SU-DHL-6 (cell line): ENCODE data around the gene ANKRD27.

Experiments
- H2AFZ ChIP-seq: fragments of 200-600 bp; sonication (generic); 2 replicates; pipeline ENCODE4 v1.6.1; 2014; ENCODE audit warnings: low read depth, mild to moderate bottlenecking, moderate library complexity, mixed read lengths, antibody characterized with exemption, low read length; ENCODE audit not compliant: severe bottlenecking
- H3F3A ChIP-seq: fragments of 200-600 bp; shearing (Covaris generic); 2 replicates; pipeline ENCODE4 v1.6.0; 2016; ENCODE audit warnings: antibody characterized with exemption, mild to moderate bottlenecking; ENCODE audit not compliant: insufficient read depth
- H3K27ac ChIP-seq: fragments of 200-600 bp; sonication (generic); 2 replicates; pipeline ENCODE4 v1.5.1; 2016; ENCODE audit warnings: low read depth, mild to moderate bottlenecking, low read length, moderate library complexity, mixed read lengths
- H3K27me3 ChIP-seq: fragments of 200-600 bp; sonication (generic), shearing (Covaris generic); 2 replicates; pipeline ENCODE4 v1.6.0; 2014; ENCODE audit warnings: mild to moderate bottlenecking, low read length
- H3K36me3 ChIP-seq: fragments of 200-600 bp; sonication (generic); 2 replicates; pipeline ENCODE4 v1.6.1; 2014; ENCODE audit warnings: mild to moderate bottlenecking, low read length, mixed read lengths
- H3K4me2 ChIP-seq: fragments of 300-600, 200-600 bp; shearing (Covaris generic), sonication (generic); 2 replicates; pipeline ENCODE4 v1.6.0; 2014; ENCODE audit warnings: low read length, low read depth, mild to moderate bottlenecking; ENCODE audit not compliant: poor library complexity, severe bottlenecking
- H3K4me3 ChIP-seq: fragments of 200-600 bp; sonication (generic); 2 replicates; pipeline ENCODE4 v1.5.1; 2014; ENCODE audit warnings: antibody characterized with exemption, low read length, mild to moderate bottlenecking, mixed read lengths; ENCODE audit not compliant: insufficient read depth, poor library complexity, severe bottlenecking
- H3K79me2 ChIP-seq: fragments of 200-600 bp; sonication (generic); 2 replicates; pipeline ENCODE4 v1.6.1; 2014; ENCODE audit warnings: mild to moderate bottlenecking, low read length, moderate library complexity; ENCODE audit not compliant: insufficient read depth
- H3K9ac ChIP-seq: fragments of 200-600 bp; sonication (generic); 2 replicates; pipeline ENCODE4 v1.7.0; 2014; ENCODE audit warnings: mild to moderate bottlenecking, low read length
- H3K9me2 ChIP-seq: fragments of 200-600 bp; sonication (generic); replicated peaks from 2 replicates; pipeline ENCODE4 v1.6.1; 2014; ENCODE audit warnings: low read length; ENCODE audit not compliant: insufficient read depth
- H3K9me3 ChIP-seq: fragments of 200-600 bp; sonication (generic); 2 replicates; pipeline ENCODE4 v1.6.1; 2014; ENCODE audit warnings: low read length, mixed read lengths; ENCODE audit not compliant: insufficient read depth
- H4K20me1 ChIP-seq: fragments of 200-600 bp; sonication (generic); 2 replicates; pipeline ENCODE4 v1.6.1; 2014; ENCODE audit warnings: low read depth, mild to moderate bottlenecking, antibody characterized with exemption, low read length, moderate library complexity, mixed read lengths
- EZH2phosphoT487 ChIP-seq: fragments of 200-600 bp; sonication (generic), shearing (Covaris generic); conservative IDR thresholded peaks from 2 replicates; pipeline ENCODE4 v1.6.1; 2018; ENCODE audit warnings: mild to moderate bottlenecking, antibody characterized with exemption, low read length, moderate library complexity, mixed read lengths
- TF ChIP-seq, protein P1 (sequence below): fragments of 200-600 bp; sonication (generic); IDR thresholded peaks from one replicate; pipeline ENCODE4 v1.5.1; 2017; ENCODE audit warnings: antibody characterized with exemption, mild to moderate bottlenecking, low read length, moderate library complexity; ENCODE audit not compliant: insufficient read depth, poor library complexity, severe bottlenecking

Gene ANKRD27

DNA sequence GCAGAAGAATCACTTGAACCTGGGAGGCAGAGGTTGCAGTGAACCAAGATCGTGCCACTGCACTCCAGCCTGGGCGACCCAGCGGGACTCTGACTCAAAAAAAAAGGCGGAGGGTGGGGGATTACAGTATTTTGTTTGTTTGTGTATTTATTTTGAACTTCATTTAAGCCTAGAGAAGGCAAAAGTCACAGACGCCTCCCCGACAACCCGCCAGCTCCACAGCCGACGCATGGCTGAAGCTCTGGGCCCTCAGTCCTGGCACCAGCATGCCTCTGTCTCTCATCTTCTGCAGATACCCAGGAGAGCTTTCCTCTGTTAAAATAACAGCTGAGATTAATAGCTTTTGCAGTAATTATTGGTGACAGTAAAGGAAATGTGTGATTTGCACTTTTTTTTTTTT, 111.2 kb downstream of the ANKRD27 start:
- no peak for TF ChIP-seq EZH2phosphoT487
- TF ChIP-seq, protein P1, sequence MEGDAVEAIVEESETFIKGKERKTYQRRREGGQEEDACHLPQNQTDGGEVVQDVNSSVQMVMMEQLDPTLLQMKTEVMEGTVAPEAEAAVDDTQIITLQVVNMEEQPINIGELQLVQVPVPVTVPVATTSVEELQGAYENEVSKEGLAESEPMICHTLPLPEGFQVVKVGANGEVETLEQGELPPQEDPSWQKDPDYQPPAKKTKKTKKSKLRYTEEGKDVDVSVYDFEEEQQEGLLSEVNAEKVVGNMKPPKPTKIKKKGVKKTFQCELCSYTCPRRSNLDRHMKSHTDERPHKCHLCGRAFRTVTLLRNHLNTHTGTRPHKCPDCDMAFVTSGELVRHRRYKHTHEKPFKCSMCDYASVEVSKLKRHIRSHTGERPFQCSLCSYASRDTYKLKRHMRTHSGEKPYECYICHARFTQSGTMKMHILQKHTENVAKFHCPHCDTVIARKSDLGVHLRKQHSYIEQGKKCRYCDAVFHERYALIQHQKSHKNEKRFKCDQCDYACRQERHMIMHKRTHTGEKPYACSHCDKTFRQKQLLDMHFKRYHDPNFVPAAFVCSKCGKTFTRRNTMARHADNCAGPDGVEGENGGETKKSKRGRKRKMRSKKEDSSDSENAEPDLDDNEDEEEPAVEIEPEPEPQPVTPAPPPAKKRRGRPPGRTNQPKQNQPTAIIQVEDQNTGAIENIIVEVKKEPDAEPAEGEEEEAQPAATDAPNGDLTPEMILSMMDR = no peak
- Histone ChIP-seq H3K36me3 (no peaks in the 10 kb centered on the region), H3F3A (no peaks in the 10 kb centered on the region), H3K4me3 (no peak overlapping the region), H3K27ac (no peak overlapping the region), H3K9me3 (no peaks in the 10 kb centered on the region), H3K9me2 (no peaks in the 10 kb centered on the region), H3K79me2 (no peaks in the 10 kb centered on the region), H3K9ac (no peak overlapping the region), H4K20me1 (no peaks in the 10 kb centered on the region), H2AFZ (no peak overlapping the region), H3K4me2 (no peak overlapping the region), H3K27me3 (no peaks in the 10 kb centered on the region)

DNA sequence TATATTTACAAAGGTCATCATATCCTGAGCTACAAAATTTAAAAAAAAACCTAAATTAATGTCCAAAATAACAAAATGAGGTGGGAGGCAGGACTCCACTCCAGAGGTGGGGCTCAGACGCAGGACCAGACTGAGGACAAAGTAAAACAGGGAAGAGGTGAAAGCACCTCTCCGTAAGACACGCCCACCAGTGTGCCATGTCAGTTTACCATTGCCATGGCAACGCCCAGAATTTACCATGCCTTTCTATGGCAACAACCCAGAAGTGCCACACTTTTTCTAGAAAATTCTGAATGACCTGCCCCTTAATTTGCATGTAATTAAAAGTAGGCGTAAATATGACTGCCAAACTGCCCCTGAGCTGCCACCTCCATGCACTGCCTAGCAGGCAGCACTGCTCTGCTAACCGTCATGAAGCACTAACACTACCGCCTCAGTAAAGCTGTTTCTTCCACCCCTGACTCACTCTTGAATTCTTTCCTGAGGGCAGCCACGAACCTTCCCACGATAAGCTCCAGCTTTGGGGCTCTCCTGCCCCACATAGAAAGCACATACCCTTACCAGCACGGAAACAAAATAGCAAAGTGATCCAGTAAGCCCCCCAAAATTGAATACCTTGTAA, 116.3 kb downstream of the ANKRD27 start:
- no peaks in the 10 kb centered on the region for H3K9me2 ChIP-seq
- no peaks in the 10 kb centered on the region; the same call in 1 of the 2 replicates for H3F3A ChIP-seq
- H3K4me3 ChIP-seq = no peak overlapping the region
- TF ChIP-seq EZH2phosphoT487 = no peak
- TF ChIP-seq, protein P1 = no peak
- H3K9me3 ChIP-seq = no peaks in the 10 kb centered on the region
- no peak overlapping the region for H3K27ac ChIP-seq
- no peak overlapping the region for H2AFZ ChIP-seq
- H4K20me1 ChIP-seq = no peaks in the 10 kb centered on the region
- H3K79me2 ChIP-seq = no peaks in the 10 kb centered on the region
- no peak overlapping the region for H3K4me2 ChIP-seq
- H3K27me3 ChIP-seq = no peaks in the 10 kb centered on the region
- no peaks in the 10 kb centered on the region for H3K36me3 ChIP-seq
- no peak overlapping the region for H3K9ac ChIP-seq

DNA sequence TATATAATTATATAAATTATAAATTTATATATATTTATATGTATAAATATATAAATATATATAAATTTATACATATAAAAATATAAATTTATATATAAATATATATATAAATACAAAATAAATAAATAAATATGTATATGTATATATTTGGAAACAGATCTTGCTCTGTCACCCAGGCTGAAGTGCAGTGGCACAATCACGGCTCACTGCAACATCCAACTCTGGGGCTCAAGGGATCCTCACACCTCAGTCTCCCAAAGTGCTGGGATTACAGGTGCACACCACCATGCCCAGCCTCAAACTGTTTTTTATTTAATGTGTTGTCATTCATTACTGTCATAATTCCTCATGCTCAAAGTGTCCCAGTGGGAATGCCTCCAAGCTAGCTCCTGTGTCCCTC, 119.2 kb downstream of the ANKRD27 start:
- Histone ChIP-seq H3K9me3 (no peaks in the 10 kb centered on the region), H3F3A (no peaks in the 10 kb centered on the region; the same call in 1 of the 2 replicates), H3K27ac (no peak overlapping the region), H3K27me3 (no peaks in the 10 kb centered on the region), H3K79me2 (no peaks in the 10 kb centered on the region), H4K20me1 (no peaks in the 10 kb centered on the region), H3K4me3 (no peak overlapping the region), H3K9ac (no peak overlapping the region), H3K36me3 (no peaks in the 10 kb centered on the region), H3K4me2 (no peak overlapping the region), H2AFZ (no peak overlapping the region), H3K9me2 (no peaks in the 10 kb centered on the region)
- TF ChIP-seq, protein P1 = no peak
- no peak for TF ChIP-seq EZH2phosphoT487

DNA sequence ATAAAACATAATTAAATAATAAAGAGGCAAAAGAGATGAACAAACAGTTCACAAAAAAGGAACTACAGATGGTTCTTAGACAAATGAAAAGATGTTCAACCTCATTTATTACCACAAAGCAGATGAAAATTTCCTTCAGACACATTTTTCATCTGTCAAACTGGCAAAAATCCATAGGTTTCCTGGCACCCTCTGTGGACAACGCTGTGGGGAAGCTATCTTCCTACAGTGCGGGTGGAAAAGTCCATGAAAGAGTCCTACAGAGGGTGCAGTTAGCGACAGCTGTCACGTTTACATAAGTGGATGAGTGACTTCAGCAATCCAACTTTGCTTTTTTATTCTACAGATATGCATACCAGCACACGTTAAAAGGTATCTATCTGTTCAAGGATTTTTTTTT, 124.3 kb downstream of the ANKRD27 start:
- Histone ChIP-seq H2AFZ (no peak overlapping the region), H3K9ac (no peak overlapping the region), H3K9me3 (no peaks in the 10 kb centered on the region), H3K79me2 (no peaks in the 10 kb centered on the region), H3F3A (no peaks in the 10 kb centered on the region; the same call in 1 of the 2 replicates), H3K9me2 (no peaks in the 10 kb centered on the region), H3K36me3 (no peaks in the 10 kb centered on the region), H3K27ac (no peak overlapping the region), H3K4me3 (no peak overlapping the region), H3K4me2 (no peak overlapping the region), H3K27me3 (no peaks in the 10 kb centered on the region), H4K20me1 (no peaks in the 10 kb centered on the region)
- TF ChIP-seq, protein P1 = no peak
- TF ChIP-seq EZH2phosphoT487 = no peak
